ENCODE data around the gene WWTR1. TPM values are rescaled to one million over a fixed set of nuclear protein-coding genes. Genes with fewer than 3 reads are reported as not detected.

The WWTR1 gene
- polyA plus RNA-seq, 5 donors = 69.2 to 127 (median 107) TPM

GRCh38 chr3:149626671-149627070, 31.2 kb downstream of the WWTR1 start:
- no peak for DNase-seq

DNA sequence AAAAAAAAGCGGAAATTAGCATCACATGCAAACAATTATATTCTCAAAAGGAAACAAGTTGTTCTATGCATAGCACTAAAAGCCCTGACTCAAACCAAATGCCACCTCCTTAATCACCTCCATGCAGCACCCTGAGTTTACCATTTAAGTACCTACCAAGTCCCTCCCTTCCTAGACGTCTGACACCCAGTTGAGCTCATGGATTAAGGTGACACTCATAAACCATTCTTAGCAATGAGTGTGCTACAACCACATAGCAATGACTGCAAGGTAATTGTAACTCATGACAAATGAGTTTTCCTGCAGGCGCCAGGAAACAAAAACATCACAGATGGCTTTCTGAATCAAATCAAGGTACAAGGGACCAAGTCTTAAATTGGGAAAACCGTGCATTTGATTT, 32.0 kb downstream of the WWTR1 start:
- no peak for DNase-seq

GRCh38 chr3:149623824-149624223, 34.0 kb downstream of the WWTR1 start:
- DNase-seq = no peak

DNA sequence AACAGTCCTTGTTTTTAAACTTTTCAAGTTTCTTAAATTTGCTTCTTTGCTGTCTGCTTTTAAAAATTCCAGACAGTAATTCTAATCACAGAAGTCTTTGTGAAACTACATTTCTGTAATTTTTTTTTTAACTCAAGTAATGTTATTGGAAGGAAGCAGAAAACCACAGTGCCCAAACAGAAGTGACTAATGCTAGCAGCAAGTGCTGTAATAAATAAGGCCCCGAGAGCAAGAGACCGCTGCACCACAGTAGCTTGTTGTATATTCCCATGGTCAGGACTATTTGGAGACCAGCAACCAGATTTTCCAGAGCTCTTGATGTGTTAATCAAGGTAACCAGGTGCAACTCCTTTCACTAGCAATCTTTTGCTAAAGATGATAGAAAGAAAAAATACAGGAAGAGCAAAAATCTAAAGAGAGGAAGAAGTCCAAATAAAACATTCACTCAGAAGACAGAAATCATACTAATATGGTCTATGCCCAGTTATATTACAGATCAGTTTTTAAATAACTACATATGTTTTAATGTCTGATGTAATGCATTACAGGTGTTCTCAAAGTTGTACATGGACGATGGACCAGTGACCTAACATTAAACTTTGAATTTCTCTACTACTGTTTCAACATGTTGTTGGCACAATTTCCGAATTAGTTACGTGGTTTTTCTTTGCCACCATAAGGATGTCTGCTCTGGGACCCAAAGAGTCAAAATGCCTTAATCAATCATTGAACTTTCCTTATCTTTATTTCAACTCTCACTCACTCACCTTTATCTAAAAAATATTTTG, 36.4 kb downstream of the WWTR1 start:
- no peak for DNase-seq

DNA sequence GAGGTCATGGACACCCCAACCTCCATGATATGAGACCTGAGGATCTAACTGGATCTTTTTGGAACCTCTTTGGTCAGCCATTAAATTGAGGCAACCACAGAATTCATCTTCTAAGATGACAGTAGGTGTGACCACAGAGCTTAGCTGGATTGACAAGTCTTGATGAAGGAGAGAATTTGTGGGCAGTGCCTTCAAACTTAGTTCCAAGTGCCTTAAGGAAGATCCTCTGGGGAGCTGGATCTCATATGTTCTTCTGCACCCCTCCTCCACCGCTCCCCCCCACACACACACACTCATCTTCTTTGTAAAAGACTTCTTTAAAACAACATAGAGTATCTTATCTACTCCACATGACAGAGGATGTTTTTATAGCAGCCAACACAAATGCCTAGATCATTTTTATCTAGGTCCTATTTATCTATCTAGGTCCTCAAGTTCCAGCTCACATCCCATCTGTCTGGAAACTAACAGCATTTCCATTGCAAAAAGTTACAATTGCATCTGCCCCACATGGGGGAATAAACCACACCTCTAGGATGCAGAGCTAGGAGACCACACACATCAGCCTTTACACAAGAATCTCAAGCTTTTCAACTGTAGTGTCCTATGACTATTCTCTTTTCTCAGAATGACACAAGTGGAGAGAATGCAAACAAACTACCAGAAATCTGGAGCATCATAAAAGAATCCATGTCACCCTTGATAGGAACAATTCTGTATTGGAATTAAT, 37.4 kb downstream of the WWTR1 start:
- DNase-seq = no peak

GRCh38 chr3:149619136-149619535, 38.7 kb downstream of the WWTR1 start:
- no peak for DNase-seq

- DNase-seq = no peak
Observed at GRCh38 chr3:149618151-149619123, 39.4 kb downstream of the WWTR1 start.

DNA sequence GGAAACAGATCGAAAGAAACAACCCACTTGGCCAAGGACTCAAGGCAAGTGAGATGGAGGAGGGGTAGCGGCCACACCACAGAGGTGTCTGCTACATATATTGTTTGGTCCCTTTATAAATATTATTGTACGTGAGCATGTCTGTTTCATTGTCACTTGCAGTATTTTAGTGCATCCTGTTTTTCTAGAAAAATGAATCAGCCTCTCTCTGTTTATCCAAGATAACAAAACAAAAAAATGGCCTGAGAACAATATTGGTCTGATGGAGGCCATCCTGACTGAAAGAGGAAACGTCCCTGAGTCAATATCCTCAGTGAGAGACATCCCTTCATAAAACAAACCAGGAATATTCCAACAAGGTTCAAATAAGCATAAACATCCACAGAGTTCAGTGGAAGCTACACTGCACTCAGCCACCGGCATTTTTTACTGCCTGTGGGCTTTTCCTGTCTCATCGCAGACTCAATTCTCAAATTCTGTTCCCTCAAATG, 42.0 kb downstream of the WWTR1 start:
- DNase-seq = no peak

- DNase-seq = no peak
Observed at GRCh38 chr3:149613988-149614387, 43.8 kb downstream of the WWTR1 start.

DNA sequence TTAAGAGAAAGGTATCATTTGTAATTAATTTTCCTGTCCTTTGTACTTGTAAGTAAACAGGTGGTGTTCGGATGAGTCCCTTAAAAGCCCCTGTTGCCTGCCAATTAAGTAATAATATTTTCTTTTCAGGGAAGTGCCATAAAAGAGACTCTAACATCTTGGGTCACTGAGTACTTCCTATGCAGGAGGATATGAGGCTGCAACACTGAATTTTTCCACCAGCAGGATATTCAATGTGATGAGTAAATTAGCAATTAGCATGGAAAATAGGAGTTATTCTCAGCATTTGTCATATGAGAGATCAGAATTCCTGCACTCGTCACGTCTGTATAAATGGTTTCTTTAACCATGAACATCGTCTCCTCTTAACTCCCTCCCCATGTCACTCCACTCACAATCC, 45.4 kb downstream of the WWTR1 start:
- no peak for DNase-seq

GRCh38 chr3:149611149-149611548, 46.7 kb downstream of the WWTR1 start:
- no peak for DNase-seq

DNA sequence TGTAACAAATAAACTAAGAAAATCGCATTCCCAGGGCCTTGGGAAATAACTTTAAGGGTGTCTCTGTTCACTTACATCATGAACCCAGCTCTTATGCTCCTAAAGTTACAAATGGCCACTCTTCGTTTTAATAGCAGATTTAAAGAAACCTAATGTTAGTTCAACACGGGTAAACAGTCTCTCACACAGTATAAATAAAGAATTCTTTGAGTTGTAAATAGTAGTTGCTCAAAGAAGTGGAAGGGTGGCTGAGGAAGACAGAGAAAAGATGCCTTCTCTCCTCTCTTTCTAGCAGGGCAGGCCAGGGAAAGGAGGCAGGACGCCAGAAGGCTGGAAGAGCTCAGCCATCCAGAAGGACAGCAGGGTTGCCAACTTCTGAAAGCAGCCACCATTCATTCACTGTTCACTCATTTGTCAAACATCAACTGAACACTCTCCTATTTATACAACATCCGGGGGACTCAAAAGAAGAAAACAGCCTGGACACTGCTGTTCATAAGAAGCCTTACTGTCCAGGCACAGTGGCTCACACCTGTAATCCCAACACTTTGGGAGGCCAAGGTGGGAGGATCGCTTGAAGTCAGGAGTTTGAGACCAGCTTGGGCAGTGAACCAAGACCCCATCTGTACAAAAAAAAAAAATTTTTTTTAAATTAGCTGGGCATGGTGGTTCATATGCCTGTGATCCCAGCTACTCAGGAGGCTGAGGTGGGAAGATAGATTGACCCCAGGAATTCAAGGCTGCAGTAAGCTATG, 47.3 kb downstream of the WWTR1 start:
- no peak for DNase-seq

GRCh38 chr3:149609595-149609994, 48.2 kb downstream of the WWTR1 start:
- DNase-seq = no peak

DNA sequence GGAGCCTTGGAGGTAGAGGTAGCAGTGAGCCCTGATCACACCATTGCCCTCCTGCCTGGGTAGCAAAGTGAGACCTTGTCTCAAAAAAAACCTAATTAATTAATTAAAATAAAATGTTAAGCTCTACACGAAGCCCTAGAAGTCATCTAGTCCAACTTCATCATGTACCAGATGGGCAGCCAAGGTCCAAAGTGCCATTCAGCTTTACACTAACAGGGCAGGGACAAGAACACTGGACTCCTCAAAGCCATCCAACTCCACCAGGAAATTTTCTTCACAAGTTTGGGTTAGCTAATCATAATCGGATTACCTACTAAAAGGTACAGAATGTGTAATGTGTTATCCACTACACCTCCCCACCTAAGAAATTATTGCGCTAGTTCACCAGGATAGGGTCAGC, 48.8 kb downstream of the WWTR1 start:
- no peak for DNase-seq

DNA sequence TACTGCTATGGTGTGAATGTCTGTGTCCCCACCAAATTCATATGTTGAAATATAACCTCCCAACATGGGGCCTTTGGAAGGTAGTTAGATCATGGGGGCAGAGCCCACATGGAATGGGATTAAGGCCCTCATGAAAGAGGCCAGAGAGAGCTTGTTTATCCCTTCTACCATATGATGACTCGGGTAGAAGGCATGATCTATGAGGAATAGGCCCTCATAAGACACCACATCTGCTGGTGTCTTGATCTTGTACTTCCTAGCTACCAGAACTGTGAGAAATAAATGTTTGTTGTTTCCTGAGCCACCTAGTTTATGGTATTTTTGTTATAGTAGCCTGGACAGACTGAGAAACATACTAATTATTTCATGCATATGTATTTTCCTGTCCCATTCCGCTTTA, 51.9 kb downstream of the WWTR1 start:
- DNase-seq = no peak

DNA sequence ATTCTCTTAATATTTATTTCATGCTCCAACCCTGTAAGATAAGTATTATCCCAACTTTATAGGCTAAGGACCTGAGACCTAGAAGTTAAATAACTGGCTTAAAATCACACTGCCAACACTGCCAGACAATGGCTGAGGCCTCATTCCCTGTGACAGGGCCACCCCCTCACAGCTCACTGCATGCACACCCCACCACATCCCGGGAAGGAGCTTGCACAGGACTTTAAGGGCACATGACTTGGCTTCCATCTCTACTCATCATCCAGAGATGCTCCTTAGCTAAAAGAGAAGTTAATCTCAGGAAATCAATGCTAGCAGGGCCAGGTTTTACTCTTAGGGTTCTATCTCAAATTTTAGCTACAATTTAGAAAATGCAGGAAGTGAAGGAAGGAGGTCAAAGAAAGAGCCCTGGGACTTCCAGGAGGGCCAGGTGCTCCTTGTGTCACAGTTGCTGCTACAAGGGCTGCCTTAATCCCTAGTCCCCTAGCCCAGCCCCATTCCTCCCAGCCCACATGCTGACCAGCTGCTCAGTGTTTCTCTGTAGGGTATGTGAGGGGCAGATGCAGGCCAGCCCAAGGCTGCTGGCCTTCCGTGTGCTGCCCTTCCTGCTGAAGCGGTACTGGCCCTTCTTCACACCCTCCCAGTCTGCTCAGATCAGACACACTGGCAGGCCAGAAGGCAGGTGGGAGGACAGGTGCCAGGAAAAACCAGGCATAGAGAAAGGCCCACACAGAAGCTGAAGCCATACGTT, 53.5 kb downstream of the WWTR1 start:
- DNase-seq = no peak

- DNase-seq = peak in 1 of 2 donors; percentile 42
Observed at GRCh38 chr3:149603126-149604074, 54.4 kb downstream of the WWTR1 start.

GRCh38 chr3:149600634-149601033, 57.2 kb downstream of the WWTR1 start:
- no peak for DNase-seq

- no peak for DNase-seq
Observed at GRCh38 chr3:149599236-149599635, 58.6 kb downstream of the WWTR1 start.
